Testis (tissue), 3 donors: ENCODE data around the gene HNF1A. TPM values are rescaled to one million over a fixed set of nuclear protein-coding genes. Genes with fewer than 3 reads are reported as not detected.

ENCODE experiments used
- DNase-seq: peaks from one replicate; pipeline ENCODE4 v3.0.0-alpha.2; 2019
- H3K27ac ChIP-seq, 2 donors: fragments of 200-600 bp; sonication (generic); one replicate each; pipeline ENCODE4 v1.5.1; 2019
- H3K27me3 ChIP-seq: fragments of 200-600 bp; sonication (generic); one replicate; pipeline ENCODE4 v1.5.1; 2019
- H3K36me3 ChIP-seq: fragments of 200-600 bp; sonication (generic); one replicate; pipeline ENCODE4 v1.5.1; 2017; ENCODE audit warnings: low read depth; ENCODE audit errors: missing control alignments
- H3K4me1 ChIP-seq: fragments of 200-600 bp; sonication (generic); one replicate; pipeline ENCODE4 v1.5.1; 2019
- H3K4me3 ChIP-seq, 2 donors: fragments of 200-600 bp; sonication (generic); one replicate each; pipeline ENCODE4 v1.5.1; 2017 to 2019
- H3K9me3 ChIP-seq: fragments of 200-600 bp; sonication (generic); one replicate; pipeline ENCODE4 v1.5.1; 2017
- POLR2A ChIP-seq: fragments of 450-650 bp; IDR thresholded peaks from one replicate; pipeline ENCODE4 v1.6.1; 2017; ENCODE audit warnings: antibody characterized with exemption, mild to moderate bottlenecking, moderate library complexity
- WGBS, 2 donors: methylation state at CpG; one replicate each; pipeline ENCODE4 v1.1.5; 2018; 5-methylcytosine and 5-hydroxymethylcytosine counted together
- intact Hi-C: fragments of 100-400 bp; cut with DNase I; formaldehyde crosslinking; loops from one replicate; pipeline ENCODE4 v1.15.1; 2023; ENCODE audit warnings: low total_unique reads
- polyA plus RNA-seq: library from polyadenylated mRNA; stranded (reverse); fragments of 350-450 nt; fragmentation: Illumina TruSeq; extraction: RNeasy Lipid Tissue Mini Kit (QIAGEN cat#74804); gene quantifications from one replicate; pipeline ENCODE4 v1.2.3, GENCODE V29; 2014; ENCODE audit warnings: low read depth, low replicate concordance; ENCODE audit not compliant: insufficient read depth
- total RNA-seq, 2 donors: library from RNA; depleted of rRNA; stranded (reverse); fragments of >200 nt; gene quantifications; one replicate each; pipeline ENCODE4 v1.2.3, GENCODE V29; 2016
- TF ChIP-seq, protein P1 (sequence below), 3 experiments: fragments of 450-650 bp in 2 of 3; fragments of 200-600 bp in 1 of 3; sonication (generic) in 1 of 3; IDR thresholded peaks; one replicate each; pipeline ENCODE4 v1.5.1; 2016 to 2019; ENCODE audit warnings: antibody characterized with exemption in 3 of 3, mild to moderate bottlenecking in 2 of 3, moderate library complexity in 1 of 3

The HNF1A gene
- total and polyA plus RNA-seq, 3 donors from 2014 or later = 0.70 to 0.81 (median 0.79) TPM

DNA sequence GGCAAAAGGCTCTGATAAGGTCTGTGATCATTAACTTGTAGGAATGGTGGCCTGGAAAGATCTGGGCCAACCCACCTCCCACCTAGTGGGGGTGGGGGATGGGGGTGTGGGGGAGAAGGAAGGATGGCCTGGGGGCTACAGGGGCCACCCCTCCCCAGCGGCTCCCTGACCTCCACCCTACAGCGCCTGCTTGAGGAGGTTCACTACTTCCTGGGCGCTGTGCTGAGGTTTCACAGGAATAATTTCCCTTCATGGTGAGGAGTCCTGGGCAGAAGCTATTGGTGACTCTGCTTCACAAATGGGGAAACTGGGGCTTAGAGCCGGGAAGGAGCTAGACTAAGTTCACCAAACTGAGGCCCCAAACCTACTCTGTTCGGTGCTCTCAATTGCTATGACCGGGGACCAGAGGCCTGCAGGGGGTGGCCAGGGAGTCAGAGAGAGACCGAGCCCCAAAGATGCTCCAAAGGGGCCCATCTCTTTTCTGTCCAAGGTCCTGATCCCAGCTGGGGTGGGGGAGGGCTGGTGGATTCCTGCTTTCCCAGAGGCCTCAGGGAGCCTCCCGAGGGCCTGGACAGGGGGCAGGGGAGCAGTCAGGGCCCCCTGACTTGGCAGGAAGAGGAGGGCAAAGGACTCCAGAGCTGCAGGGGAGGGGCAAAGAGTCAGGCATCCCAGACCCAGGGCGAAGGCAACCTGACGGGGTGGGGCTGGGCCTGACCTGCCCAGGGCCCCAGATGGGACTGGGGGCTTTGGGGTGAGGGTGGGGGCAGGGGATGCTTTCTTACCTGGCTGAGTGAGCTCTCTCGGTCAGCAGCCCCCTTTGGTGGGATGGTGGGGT, 1.7 kb downstream of the HNF1A start:
- no peaks in the 10 kb centered on the region for H3K4me1 ChIP-seq
- H3K9me3 ChIP-seq = no peaks in the 10 kb centered on the region
- intact Hi-C loops = loop anchor here (10.0 kb wide), 1 partner anchor 335 kb away; the partner anchor contains the start of gene CABP1
- no peaks in the 10 kb centered on the region for H3K36me3 ChIP-seq
- H3K4me3 ChIP-seq = no peak overlapping the region
- no peak for DNase-seq
- H3K27me3 ChIP-seq = no peaks in the 10 kb centered on the region
- WGBS, 2 donors = 75 to 83% methylated on average over 9 to 11 of the region's 11 CpGs
- TF ChIP-seq, protein P1, sequence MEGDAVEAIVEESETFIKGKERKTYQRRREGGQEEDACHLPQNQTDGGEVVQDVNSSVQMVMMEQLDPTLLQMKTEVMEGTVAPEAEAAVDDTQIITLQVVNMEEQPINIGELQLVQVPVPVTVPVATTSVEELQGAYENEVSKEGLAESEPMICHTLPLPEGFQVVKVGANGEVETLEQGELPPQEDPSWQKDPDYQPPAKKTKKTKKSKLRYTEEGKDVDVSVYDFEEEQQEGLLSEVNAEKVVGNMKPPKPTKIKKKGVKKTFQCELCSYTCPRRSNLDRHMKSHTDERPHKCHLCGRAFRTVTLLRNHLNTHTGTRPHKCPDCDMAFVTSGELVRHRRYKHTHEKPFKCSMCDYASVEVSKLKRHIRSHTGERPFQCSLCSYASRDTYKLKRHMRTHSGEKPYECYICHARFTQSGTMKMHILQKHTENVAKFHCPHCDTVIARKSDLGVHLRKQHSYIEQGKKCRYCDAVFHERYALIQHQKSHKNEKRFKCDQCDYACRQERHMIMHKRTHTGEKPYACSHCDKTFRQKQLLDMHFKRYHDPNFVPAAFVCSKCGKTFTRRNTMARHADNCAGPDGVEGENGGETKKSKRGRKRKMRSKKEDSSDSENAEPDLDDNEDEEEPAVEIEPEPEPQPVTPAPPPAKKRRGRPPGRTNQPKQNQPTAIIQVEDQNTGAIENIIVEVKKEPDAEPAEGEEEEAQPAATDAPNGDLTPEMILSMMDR (IDR thresholded peaks at IDR 0.05) = no peak
- no peak for TF ChIP-seq POLR2A
- H3K27ac ChIP-seq = no peak overlapping the region

GRCh38 chr12:120980800-120981368, 2.5 kb downstream of the HNF1A start:
- WGBS, 2 donors = 77 to 78% methylated on average over 13 of the region's 13 CpGs
- Histone ChIP-seq H3K27me3 (no peaks in the 10 kb centered on the region), H3K4me1 (no peaks in the 10 kb centered on the region), H3K36me3 (no peaks in the 10 kb centered on the region), H3K27ac (no peak overlapping the region), H3K4me3 (no peak overlapping the region), H3K9me3 (no peaks in the 10 kb centered on the region)
- intact Hi-C loops = no loop called here
- TF ChIP-seq POLR2A = no peak
- TF ChIP-seq, protein P1 (IDR thresholded peaks at IDR 0.05) = no peak
- no peak for DNase-seq

- 81 to 89% methylated on average over 6 of the region's 6 CpGs for WGBS, 2 donors
- Histone ChIP-seq H3K36me3 (no peaks in the 10 kb centered on the region), H3K27me3 (no peaks in the 10 kb centered on the region), H3K4me1 (no peaks in the 10 kb centered on the region), H3K4me3 (no peak overlapping the region), H3K9me3 (no peaks in the 10 kb centered on the region), H3K27ac (no peak overlapping the region)
- DNase-seq = no peak
- TF ChIP-seq, protein P1 (IDR thresholded peaks at IDR 0.05) = no peak
- TF ChIP-seq POLR2A = no peak
- intact Hi-C loops = no loop called here
Observed at GRCh38 chr12:120981407-120981941, 3.1 kb downstream of the HNF1A start.

- H3K36me3 ChIP-seq = no peaks in the 10 kb centered on the region
- 82% methylated on average over 7 of the region's 7 CpGs for WGBS, 2 donors
- H3K27ac ChIP-seq = no peak overlapping the region
- H3K4me1 ChIP-seq = no peaks in the 10 kb centered on the region
- intact Hi-C loops = no loop called here
- H3K9me3 ChIP-seq = no peaks in the 10 kb centered on the region
- no peak overlapping the region for H3K4me3 ChIP-seq
- H3K27me3 ChIP-seq = no peaks in the 10 kb centered on the region
- TF ChIP-seq, protein P1 (IDR thresholded peaks at IDR 0.05) = no peak
- no peak for TF ChIP-seq POLR2A
- no peak for DNase-seq
Observed at GRCh38 chr12:120982659-120983058, 4.3 kb downstream of the HNF1A start.
